GM23248 (cell line): ENCODE data around the gene RPL9. TPM values are rescaled to one million over a fixed set of nuclear protein-coding genes. Genes with fewer than 3 reads are reported as not detected.
A peak's percentile ranks its signal among the peaks of the same experiment; 100 is the strongest.
"Not testable (repeated sequence)": the region's sequence is repeated elsewhere in the genome, so short reads cannot be mapped to it uniquely, and the experiment has no call there.

Experiments
- DNase-seq: peaks from one replicate; pipeline ENCODE4 v3.0.0-alpha.2; 2015
- H2AFZ ChIP-seq: fragments of 200-600 bp; sonication (generic); 2 replicates; pipeline ENCODE4 v1.6.1; 2016; ENCODE audit warnings: antibody characterized with exemption
- H3F3A ChIP-seq: fragments of 200-600 bp; sonication (generic); 2 replicates; pipeline ENCODE4 v1.6.1; 2016; ENCODE audit warnings: mild to moderate bottlenecking, antibody characterized with exemption, mixed run types; ENCODE audit not compliant: insufficient read depth
- H3K27ac ChIP-seq: fragments of 200-600 bp; sonication (generic); 2 replicates; pipeline ENCODE4 v1.5.1; 2016; ENCODE audit warnings: mild to moderate bottlenecking
- H3K27me3 ChIP-seq: fragments of 200-600 bp; sonication (generic); replicated peaks from 2 replicates; pipeline ENCODE4 v1.6.1; 2016; ENCODE audit warnings: mild to moderate bottlenecking; ENCODE audit not compliant: insufficient read depth
- H3K36me3 ChIP-seq: fragments of 200-600 bp; sonication (generic); 2 replicates; pipeline ENCODE4 v1.6.1; 2016; ENCODE audit warnings: low read depth, mild to moderate bottlenecking
- H3K4me1 ChIP-seq: fragments of 200-600 bp; sonication (generic); 2 replicates; pipeline ENCODE4 v1.6.1; 2016; ENCODE audit warnings: mild to moderate bottlenecking; ENCODE audit not compliant: insufficient read depth
- H3K4me2 ChIP-seq: fragments of 200-600 bp; sonication (generic); one replicate; pipeline ENCODE4 v1.6.1; 2016; ENCODE audit warnings: mild to moderate bottlenecking; ENCODE audit not compliant: unreplicated experiment
- H3K4me3 ChIP-seq: fragments of 200-600 bp; sonication (generic); 2 replicates; pipeline ENCODE4 v1.5.1; 2016; ENCODE audit warnings: mild to moderate bottlenecking
- H3K79me2 ChIP-seq: fragments of 200-600 bp; sonication (generic); 2 replicates; pipeline ENCODE4 v1.6.1; 2016; ENCODE audit warnings: mild to moderate bottlenecking; ENCODE audit not compliant: insufficient read depth
- H3K9ac ChIP-seq: fragments of 200-600 bp; sonication (generic); 2 replicates; pipeline ENCODE4 v1.6.1; 2016; ENCODE audit warnings: mild to moderate bottlenecking
- H3K9me2 ChIP-seq: fragments of 200-600 bp; sonication (generic); 2 replicates; pipeline ENCODE4 v1.6.1; 2016; ENCODE audit warnings: mixed run types, mild to moderate bottlenecking, moderate library complexity; ENCODE audit not compliant: insufficient read depth
- H3K9me3 ChIP-seq: fragments of 200-600 bp; sonication (generic); one replicate; pipeline ENCODE4 v1.6.1; 2017; ENCODE audit warnings: low read depth
- H4K20me1 ChIP-seq: fragments of 200-600 bp; sonication (generic); 2 replicates; pipeline ENCODE4 v1.6.0; 2016; ENCODE audit not compliant: insufficient read depth
- EZH2 ChIP-seq: fragments of 200-600 bp; sonication (generic); IDR thresholded peaks from 2 replicates; pipeline ENCODE4 v1.6.1; 2018; ENCODE audit warnings: antibody characterized with exemption, mild to moderate bottlenecking; ENCODE audit not compliant: insufficient read depth, poor library complexity, severe bottlenecking
- EZH2phosphoT487 ChIP-seq: fragments of 200-600 bp; sonication (generic); IDR thresholded peaks from 2 replicates; pipeline ENCODE4 v1.6.1; 2018; ENCODE audit warnings: antibody characterized with exemption, moderate library complexity, mild to moderate bottlenecking, low read depth; ENCODE audit not compliant: insufficient read depth
- WGBS, 2 experiments: methylation state at CpG; one replicate each; pipeline ENCODE4 v1.1.6; 2015 to 2017; ENCODE audit warnings: low lambda C conversion rate in 2 of 2, low coverage in 1 of 2; ENCODE audit errors: missing lambda C conversion rate in 2 of 2; 5-methylcytosine and 5-hydroxymethylcytosine counted together
- in situ Hi-C: fragments of 300-500 bp; cut with MboI; formaldehyde crosslinking; loops from 2 replicates; pipeline ENCODE4 v1.15.0; 2020
- polyA plus RNA-seq: library from polyadenylated mRNA; unstranded; fragments of >200 nt; fragmentation: Nextera tagmentation; extraction: Ambion mirVana; gene quantifications from 2 replicates; pipeline ENCODE4 v1.2.1, GENCODE V29; 2016
- total RNA-seq: library from RNA; depleted of rRNA; stranded (reverse); fragments of >200 nt; shearing (Covaris generic); gene quantifications from 2 replicates; pipeline ENCODE4 v1.2.3, GENCODE V29; 2014

The RPL9 gene
- total and polyA plus RNA-seq, 2 experiments from 2014 or later: 627 to 3,138 TPM

- WGBS, 2 experiments: 34 to 38% methylated on average over 10 of the region's 10 CpGs
- Histone ChIP-seq H3F3A (no peaks in the 10 kb centered on the region), H3K4me1 (no peaks in the 10 kb centered on the region), H3K9me3 (no peaks in the 10 kb centered on the region), H2AFZ (peak overlapping the region; percentile 28; the same call in 1 of the 2 replicates), H3K79me2 (no peaks in the 10 kb centered on the region), H4K20me1 (no peaks in the 10 kb centered on the region), H3K27me3 (no peaks in the 10 kb centered on the region), H3K4me3 (no peak overlapping the region), H3K36me3 (no peaks in the 10 kb centered on the region), H3K9me2 (no peaks in the 10 kb centered on the region), H3K27ac (no peak overlapping the region), H3K9ac (no peak overlapping the region), H3K4me2 (no peak overlapping the region)
- no peak for TF ChIP-seq EZH2phosphoT487
- no peak for TF ChIP-seq EZH2
- in situ Hi-C loops: no loop called here
- DNase-seq: no peak
Measured at GRCh38 chr4:39427520-39428114, 31.1 kb downstream of the RPL9 start.

DNA sequence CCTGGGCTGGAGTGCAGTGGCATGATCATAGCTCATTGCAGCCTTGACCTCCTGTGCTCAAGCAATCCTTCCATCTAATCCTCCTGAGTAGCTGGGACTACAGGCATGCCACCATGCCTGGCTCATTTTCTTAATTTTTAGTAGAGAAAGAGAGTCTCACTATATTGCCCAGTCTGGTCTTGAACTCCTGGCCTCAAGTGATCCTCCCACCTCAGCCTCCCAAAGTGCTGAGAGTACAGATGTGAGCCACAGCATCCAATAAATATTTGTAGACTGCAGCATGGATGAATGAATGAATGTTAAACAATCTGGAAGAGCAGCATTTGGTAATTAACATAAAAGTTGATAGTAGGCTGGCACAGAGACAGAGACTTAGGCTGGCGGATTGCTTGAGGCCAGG lies 32.0 kb downstream of the RPL9 start:
- Histone ChIP-seq H3K36me3 (no peaks in the 10 kb centered on the region), H3K4me1 (no peaks in the 10 kb centered on the region), H3K79me2 (no peaks in the 10 kb centered on the region), H2AFZ (no peak overlapping the region), H4K20me1 (no peaks in the 10 kb centered on the region), H3K4me3 (no peak overlapping the region), H3K9me3 (no peaks in the 10 kb centered on the region), H3K4me2 (no peak overlapping the region), H3K9me2 (no peaks in the 10 kb centered on the region), H3F3A (no peaks in the 10 kb centered on the region), H3K27me3 (no peaks in the 10 kb centered on the region), H3K9ac (no peak overlapping the region), H3K27ac (no peak overlapping the region)
- WGBS, 2 experiments: 89 to 90% methylated on average over 1 of the region's 1 CpG
- DNase-seq: no peak
- in situ Hi-C loops: no loop called here
- no peak for TF ChIP-seq EZH2
- TF ChIP-seq EZH2phosphoT487: no peak

GRCh38 chr4:39425297-39425696 lies 33.4 kb downstream of the RPL9 start:
- H3K36me3 ChIP-seq, H3K4me3 ChIP-seq, H2AFZ ChIP-seq, H3F3A ChIP-seq, H3K9me3 ChIP-seq, DNase-seq, H3K4me1 ChIP-seq, H4K20me1 ChIP-seq, H3K27ac ChIP-seq, H3K27me3 ChIP-seq, H3K9ac ChIP-seq, H3K4me2 ChIP-seq, H3K9me2 ChIP-seq, H3K79me2 ChIP-seq, in situ Hi-C loops: not testable (repeated sequence)
- 47 to 52% methylated on average over 1 of the region's 1 CpG for WGBS, 2 experiments

- H3K4me1 ChIP-seq: no peaks in the 10 kb centered on the region
- DNase-seq: no peak
- WGBS, 2 experiments: 89 to 94% methylated on average over 3 of the region's 3 CpGs
- no peaks in the 10 kb centered on the region for H3F3A ChIP-seq
- no peak overlapping the region for H3K9ac ChIP-seq
- H4K20me1 ChIP-seq: no peaks in the 10 kb centered on the region
- H3K27ac ChIP-seq: no peak overlapping the region
- H3K4me3 ChIP-seq: no peak overlapping the region
- in situ Hi-C loops: no loop called here
- no peak for TF ChIP-seq EZH2
- no peak for TF ChIP-seq EZH2phosphoT487
- H3K9me2 ChIP-seq: no peaks in the 10 kb centered on the region
- no peaks in the 10 kb centered on the region for H3K9me3 ChIP-seq
- H3K79me2 ChIP-seq: no peaks in the 10 kb centered on the region
- no peak overlapping the region for H2AFZ ChIP-seq
- no peak overlapping the region for H3K4me2 ChIP-seq
- no peaks in the 10 kb centered on the region for H3K36me3 ChIP-seq
- H3K27me3 ChIP-seq: no peaks in the 10 kb centered on the region
Measured at GRCh38 chr4:39422247-39422646, 36.5 kb downstream of the RPL9 start.

DNA sequence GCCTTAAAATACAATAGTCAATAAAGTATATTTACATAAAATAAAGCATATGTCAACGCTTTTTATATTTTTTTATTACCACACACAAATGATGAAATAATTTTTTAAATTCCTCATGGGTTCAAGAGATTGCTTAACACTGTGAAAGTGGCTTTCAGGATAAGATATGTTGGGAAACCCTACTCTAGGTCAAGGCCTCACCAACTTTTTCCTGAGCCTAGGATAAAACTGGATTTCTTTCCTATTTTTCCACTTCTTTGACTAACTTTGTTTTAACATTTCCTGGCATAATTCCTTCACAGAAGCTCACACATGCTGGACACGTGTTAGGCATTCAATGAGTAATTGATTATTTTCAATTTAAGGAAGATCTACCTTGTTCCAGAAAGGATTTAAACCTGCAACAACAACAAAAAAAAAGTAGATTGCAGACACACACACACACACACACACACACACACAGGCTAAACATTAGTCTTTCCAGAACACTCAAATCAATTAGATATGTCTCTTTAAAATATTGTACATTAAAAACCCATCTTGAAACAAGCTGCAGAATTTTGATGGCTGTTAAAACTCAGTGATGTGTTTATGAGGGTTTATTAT lies 42.9 kb downstream of the RPL9 start:
- Histone ChIP-seq H3K36me3 (no peaks in the 10 kb centered on the region), H2AFZ (peak overlapping the region; percentile 25; the same call in 1 of the 2 replicates), H3K4me1 (no peaks in the 10 kb centered on the region), H3K9me2 (no peaks in the 10 kb centered on the region), H3K9ac (no peak overlapping the region), H3K4me3 (no peak overlapping the region), H4K20me1 (no peaks in the 10 kb centered on the region), H3K79me2 (no peaks in the 10 kb centered on the region), H3K27ac (no peak overlapping the region), H3K27me3 (no peaks in the 10 kb centered on the region), H3F3A (no peaks in the 10 kb centered on the region), H3K4me2 (no peak overlapping the region), H3K9me3 (no peaks in the 10 kb centered on the region)
- 25 to 28% methylated on average over 2 of the region's 2 CpGs for WGBS, 2 experiments
- peak; percentile 17 for DNase-seq
- in situ Hi-C loops: no loop called here
- TF ChIP-seq EZH2 (no peak), EZH2phosphoT487 (no peak)

- H3K27ac ChIP-seq, H3K27me3 ChIP-seq, H3K79me2 ChIP-seq, H3K4me3 ChIP-seq, H2AFZ ChIP-seq, H3K9ac ChIP-seq, H3K4me1 ChIP-seq, H3F3A ChIP-seq, H3K36me3 ChIP-seq, H3K9me3 ChIP-seq, in situ Hi-C loops, H4K20me1 ChIP-seq, DNase-seq, H3K4me2 ChIP-seq, H3K9me2 ChIP-seq: not testable (repeated sequence)
- WGBS, 2 experiments: 87 to 90% methylated on average over 8 of the region's 8 CpGs
Measured at GRCh38 chr4:39411561-39411960, 47.2 kb downstream of the RPL9 start.
